ENCODE data around the gene SNX24. TPM values are rescaled to one million over a fixed set of nuclear protein-coding genes. Genes with fewer than 3 reads are reported as not detected.
"Not testable (repeated sequence)": the region's sequence is repeated elsewhere in the genome, so short reads cannot be mapped to it uniquely, and the experiment has no call there.

Gene SNX24
- total RNA-seq, 1 donor from 2014 or later = 14.9 TPM

GRCh38 chr5:122870219-122870856 lies 24.9 kb downstream of the SNX24 start:
- DNase-seq (ENCODE audit: low spot score) = no peak

GRCh38 chr5:122871661-122872060 lies 26.2 kb downstream of the SNX24 start:
- no peak for DNase-seq (ENCODE audit: low spot score)

DNA sequence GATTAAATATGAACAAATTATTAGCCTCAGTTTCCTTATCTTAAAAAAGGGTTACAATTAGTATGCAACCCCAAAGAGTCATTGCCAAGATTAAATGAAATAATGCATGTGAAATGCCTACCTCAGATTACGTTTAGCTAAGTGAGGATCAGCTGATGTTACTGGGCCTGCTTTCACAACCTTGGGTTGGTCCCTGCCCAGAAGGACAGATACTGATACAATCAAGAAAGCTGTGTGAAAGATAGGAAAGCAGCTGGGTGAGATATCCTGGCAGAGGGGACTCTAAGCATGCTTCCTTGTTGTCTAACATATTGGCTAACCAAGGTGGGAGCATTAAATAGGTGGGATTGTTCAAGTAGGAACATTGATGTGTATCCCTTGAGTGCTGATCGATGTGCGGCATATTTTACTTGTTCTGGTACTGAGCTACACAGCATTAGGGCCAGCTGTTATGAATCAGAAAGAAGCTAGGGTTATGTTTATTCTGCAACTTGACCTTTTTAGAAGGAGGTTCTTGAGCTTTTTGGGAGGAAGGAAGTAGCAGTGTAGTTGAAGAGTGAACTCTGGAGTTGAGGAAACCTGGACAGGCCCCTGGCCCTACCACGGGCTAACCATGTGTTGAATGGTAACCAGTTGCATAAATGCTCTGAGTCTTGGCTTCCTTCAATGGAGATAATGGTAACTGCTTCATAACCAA lies 28.9 kb downstream of the SNX24 start:
- no peak for DNase-seq (ENCODE audit: low spot score)

DNA sequence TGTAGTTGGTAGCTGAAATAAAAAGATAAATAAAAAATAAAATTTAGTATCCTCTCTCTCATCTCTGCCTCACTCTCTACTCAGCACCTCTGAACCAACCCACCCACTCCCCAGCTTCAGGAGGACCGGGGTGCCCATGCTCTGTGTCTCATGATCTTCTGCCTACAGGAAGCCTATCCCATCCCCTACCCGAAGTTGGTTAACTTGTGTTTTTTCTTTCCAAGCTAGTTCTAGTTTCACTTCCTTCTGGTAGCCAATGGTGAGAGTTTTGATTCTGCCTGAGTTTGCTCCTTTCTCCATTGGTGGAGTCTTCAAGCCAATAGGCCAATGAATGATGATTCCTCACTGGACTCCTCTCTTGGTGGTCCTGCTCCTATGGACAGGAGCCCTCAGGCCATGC lies 32.1 kb downstream of the SNX24 start:
- no peak for DNase-seq (ENCODE audit: low spot score)

DNA sequence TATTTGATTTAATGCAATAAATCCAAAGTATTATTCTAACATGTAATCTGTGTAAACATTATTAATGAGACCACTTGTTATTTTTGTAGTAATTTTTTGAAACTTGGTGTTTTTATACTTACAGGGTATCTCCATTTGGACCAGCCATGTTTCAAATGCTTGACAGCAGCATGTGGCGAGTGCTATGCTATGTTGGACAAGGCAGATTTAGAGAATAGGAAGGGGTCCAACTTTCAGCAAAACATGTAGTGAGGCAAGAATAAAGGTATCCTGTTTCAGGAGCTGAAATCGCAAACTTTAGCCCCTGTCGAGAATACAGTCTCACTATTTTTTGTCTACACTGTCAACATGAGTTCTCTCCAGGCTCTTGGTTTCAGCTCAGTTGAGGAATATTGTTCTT lies 33.7 kb downstream of the SNX24 start:
- DNase-seq (ENCODE audit: low spot score) = no peak

GRCh38 chr5:122880170-122880689 lies 34.8 kb downstream of the SNX24 start:
- DNase-seq (ENCODE audit: low spot score) = no peak

GRCh38 chr5:122880749-122881148 lies 35.3 kb downstream of the SNX24 start:
- DNase-seq (ENCODE audit: low spot score) = no peak

DNA sequence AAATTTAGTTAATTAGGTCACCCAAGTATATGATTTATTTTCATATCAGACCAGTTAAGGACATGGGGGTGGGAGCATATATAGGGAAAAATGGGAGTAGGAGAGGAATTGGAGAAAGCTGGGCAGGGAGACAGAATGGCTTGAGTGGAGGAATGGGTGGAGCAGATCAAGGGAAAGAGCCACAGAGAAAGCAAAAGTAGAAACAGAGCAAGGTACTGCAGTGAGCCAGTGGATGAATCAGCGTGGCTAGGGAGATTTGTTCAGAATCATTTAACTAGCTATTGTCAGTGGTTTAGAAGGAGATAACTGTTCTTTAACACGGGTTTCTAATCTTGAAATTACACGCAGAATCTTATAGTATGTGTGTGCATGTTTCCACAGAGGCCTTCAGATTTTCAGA lies 37.4 kb downstream of the SNX24 start:
- DNase-seq (ENCODE audit: low spot score) = no peak

DNA sequence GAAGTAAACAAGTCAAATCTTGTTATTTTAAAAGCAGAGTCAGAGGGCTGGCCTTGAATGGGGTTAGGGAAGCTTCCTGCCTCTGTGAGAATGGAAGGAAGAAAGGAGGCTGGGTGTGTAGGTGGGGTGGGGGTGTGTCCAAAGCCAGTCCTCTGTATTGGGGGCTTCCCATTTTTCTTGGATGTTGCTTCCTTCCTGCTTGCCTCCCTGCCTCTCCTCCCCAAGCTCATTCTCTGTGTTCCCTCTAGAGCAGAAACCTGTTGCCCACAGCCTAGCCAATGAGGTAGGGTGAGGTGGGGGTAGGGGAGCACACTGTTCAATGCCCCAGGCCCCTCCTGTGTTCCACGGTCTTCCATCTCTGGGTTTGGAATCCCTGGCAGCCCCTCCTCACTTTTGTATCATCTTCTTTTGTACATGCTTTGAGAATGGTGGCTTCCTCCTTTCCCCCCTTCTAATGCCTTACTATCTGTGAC lies 39.7 kb downstream of the SNX24 start:
- no peak for DNase-seq (ENCODE audit: low spot score)

DNA sequence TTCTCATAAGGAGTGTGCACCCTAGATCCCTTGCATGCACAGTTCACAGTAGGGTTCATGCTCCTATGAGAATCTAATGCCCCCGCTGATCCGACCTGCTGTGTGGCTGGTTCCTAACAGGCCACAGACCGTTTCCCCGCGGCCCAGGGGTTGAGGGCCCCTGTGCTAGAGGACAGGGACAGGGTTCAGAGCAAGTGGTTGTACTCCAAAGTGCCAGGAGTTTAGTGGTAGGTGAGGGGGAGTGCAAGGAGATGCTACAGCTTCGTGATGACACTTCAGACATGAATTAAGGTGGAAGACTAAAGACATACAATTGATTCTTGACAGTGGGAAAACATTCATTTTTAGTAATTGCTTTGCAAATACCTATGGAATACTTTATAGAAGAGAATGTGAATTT lies 40.5 kb downstream of the SNX24 start:
- DNase-seq (ENCODE audit: low spot score) = no peak

GRCh38 chr5:122895141-122895540 lies 49.7 kb downstream of the SNX24 start:
- no peak for DNase-seq (ENCODE audit: low spot score)

- no peak for DNase-seq (ENCODE audit: low spot score)
Measured at GRCh38 chr5:122896598-122897282, 51.3 kb downstream of the SNX24 start.

GRCh38 chr5:122897283-122897602 lies 51.8 kb downstream of the SNX24 start:
- no peak for DNase-seq (ENCODE audit: low spot score)

DNA sequence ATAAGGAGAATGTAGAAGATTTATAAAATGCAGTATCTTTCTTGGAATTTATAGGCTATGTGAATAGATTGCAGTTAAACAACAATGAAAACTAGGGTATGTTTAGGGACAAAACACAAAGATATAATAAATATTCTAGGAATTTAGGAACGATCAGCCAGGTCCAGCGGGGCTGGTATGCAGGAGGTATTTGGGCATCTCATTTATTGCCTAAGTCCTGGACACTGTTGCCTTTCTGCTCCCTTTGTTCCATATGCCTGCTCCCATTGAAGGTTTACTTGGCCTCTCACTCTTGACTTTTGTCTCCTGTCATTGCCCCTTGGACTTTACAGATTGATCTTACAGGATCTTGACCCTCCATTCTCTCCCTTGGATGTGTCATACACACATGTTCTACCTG lies 55.9 kb downstream of the SNX24 start:
- DNase-seq (ENCODE audit: low spot score) = no peak

- DNase-seq (ENCODE audit: low spot score) = no peak
Measured at GRCh38 chr5:122902263-122902662, 56.9 kb downstream of the SNX24 start.

- no peak for DNase-seq (ENCODE audit: low spot score)
Measured at GRCh38 chr5:122906768-122907167, 61.4 kb downstream of the SNX24 start.

DNA sequence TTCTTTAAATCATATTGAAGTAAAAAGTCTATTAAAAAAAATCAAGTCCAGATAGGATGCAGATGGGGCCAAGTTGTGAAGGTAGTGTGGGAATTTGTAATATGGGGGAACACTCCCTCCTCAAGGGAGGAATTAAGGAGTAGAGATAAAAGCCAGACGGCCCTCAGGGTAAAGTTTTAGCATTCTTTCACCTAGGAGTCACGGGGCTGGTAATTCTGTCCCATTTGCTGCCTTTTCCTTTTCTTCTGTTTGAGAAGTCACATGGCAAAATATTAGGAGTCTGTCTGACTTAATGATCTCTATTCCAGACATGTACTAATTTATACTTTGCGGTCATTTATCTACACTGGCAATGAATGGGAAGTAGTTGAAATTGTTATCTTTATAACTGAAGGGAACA lies 61.9 kb downstream of the SNX24 start:
- DNase-seq (ENCODE audit: low spot score) = no peak

DNA sequence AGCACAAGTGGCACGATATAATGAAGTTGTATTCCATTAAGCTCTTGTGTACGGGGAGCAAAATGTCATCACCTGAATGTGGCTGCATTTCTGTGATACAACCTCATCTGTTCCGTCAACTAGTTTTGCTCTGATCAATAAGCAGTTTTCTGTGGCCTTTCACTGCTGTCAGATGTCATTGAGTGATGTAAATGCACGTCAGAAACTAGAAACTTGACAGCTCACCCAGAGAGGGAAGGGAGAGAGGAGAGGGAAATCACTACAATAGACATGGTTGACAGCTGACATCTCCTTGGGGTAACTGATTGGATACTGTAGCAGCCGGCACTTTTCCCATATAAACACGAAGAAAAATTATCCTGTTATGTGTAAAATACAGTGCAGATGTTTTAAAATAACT lies 62.7 kb downstream of the SNX24 start:
- DNase-seq (ENCODE audit: low spot score) = no peak

DNA sequence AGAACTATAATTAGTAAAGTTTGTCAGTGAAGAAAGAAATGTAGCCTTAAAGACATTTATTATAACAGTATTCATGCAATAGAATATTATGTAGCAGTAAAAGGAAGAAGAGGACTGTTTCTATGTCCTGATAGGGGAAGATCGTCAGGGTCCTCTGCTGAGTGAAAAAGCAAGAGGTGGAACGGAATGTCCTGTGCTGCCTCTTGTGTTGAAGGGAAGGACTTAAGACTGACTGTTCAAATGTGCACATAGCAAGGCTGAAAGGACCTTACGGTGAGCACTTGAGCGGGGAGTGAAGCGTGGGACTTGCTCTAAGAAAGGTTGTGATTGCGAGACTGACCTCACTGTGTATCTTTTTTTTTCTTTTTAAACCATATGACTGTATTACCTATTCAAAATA lies 63.2 kb downstream of the SNX24 start:
- DNase-seq (ENCODE audit: low spot score) = no peak

DNA sequence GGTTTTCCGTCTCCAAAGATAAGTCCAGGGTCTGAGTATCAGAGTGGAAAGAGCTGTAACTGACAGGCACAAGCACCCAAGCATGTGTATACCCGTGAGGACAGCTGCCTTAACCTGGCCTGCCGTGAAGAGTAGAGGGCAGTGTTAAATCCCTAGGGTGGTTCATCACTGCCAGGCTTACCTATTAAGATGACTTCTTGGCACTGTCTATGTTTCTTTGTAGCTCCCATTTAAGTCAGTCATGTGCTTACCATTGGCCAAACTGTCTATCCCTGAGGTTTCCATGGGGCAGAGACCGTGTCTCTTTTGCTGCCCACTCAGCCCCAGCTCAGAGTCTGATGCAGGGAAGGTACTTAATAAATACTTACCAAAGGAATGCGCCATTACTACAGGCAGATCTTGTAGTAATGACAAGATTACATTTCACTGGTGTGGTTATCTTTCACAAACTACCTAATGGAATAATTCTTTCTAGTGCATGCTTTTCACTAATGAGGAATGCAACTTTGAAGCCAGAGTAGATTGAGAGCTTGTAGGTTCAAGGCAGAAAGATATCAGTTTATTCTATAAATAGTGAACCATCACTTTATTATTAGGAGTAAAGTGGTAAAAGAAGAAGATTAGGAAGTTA lies 64.2 kb downstream of the SNX24 start:
- no peak for DNase-seq (ENCODE audit: low spot score)

GRCh38 chr5:122913436-122913835 lies 68.0 kb downstream of the SNX24 start:
- not testable (repeated sequence) for DNase-seq (ENCODE audit: low spot score)

All from mesenteric fat pad (tissue), 1 donor.